Esophagus mucosa (tissue), 1 donor: ENCODE results near the gene ARMC2. TPM values are rescaled to one million over a fixed set of nuclear protein-coding genes. Genes with fewer than 3 reads are reported as not detected.
"Not testable (repeated sequence)": the region's sequence is repeated elsewhere in the genome, so short reads cannot be mapped to it uniquely, and the experiment has no call there.

ENCODE experiments used
- ATAC-seq: fragments of 200-7000 bp; cut with Tn5 transposase; one replicate; pipeline ENCODE4 v1.9.1; 2020
- total RNA-seq: library from RNA; stranded (reverse); gene quantifications from one replicate; pipeline ENCODE4 v1.2.4, GENCODE V29; 2023
- donor health status: DM: yes; HTN: yes; CAD: no.

The ARMC2 gene
- total RNA-seq, 1 donor from 2014 or later = 2.0 TPM

DNA sequence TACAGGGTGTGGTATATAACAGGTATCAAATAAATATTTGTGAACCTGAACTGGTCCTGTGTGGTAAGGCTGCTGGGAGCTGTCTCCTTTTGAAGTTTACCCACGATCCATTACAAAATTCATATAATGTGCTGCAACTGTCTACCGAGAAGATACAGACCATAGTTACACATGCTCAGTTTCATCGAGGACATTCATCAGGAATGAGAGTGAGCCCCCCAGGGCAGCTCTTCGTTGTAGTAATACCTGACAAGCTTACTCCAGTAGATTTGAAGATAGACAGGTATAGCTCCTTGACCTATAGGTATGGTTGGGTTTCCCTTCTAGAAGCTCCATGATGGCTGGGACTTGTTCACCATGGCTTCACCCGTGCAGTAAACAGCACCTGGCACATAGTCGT is 25.7 kb downstream of the ARMC2 start:
- ATAC-seq = no peak

DNA sequence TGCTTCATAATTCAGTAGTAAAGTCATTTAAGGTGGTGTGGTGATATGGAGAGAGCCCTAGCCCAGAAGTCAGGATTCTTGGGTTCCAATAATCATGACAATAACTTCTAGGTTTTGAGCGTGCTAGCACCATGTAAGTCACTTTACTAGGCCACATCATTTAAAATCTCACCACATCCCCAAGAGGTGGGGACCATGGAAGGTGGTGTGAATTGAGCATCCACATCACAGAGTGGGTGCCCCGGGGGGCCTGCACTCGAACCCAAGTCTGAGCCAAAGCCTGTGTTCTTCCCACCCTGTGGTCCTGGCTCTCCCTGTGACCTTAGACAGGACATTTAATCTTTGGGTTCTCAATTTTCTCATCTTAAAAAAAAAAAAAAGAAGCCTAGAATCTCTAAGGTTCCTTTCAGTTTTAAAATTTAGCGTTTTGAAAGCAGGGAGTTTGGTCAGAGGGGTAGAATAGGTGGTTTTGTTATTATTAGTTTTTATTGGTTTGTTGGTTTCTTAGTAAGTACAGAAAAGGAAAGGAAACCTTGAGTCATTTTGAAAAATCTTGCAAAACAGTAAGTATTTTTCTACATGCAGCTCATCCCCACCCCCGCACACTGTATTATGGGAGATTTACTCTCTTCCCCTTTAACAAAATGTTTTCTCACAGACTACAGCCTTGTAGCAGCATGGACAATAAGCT is 26.4 kb downstream of the ARMC2 start:
- ATAC-seq = peak; percentile 29

GRCh38 chr6:108875161-108875555 is 26.9 kb downstream of the ARMC2 start:
- ATAC-seq = no peak

DNA sequence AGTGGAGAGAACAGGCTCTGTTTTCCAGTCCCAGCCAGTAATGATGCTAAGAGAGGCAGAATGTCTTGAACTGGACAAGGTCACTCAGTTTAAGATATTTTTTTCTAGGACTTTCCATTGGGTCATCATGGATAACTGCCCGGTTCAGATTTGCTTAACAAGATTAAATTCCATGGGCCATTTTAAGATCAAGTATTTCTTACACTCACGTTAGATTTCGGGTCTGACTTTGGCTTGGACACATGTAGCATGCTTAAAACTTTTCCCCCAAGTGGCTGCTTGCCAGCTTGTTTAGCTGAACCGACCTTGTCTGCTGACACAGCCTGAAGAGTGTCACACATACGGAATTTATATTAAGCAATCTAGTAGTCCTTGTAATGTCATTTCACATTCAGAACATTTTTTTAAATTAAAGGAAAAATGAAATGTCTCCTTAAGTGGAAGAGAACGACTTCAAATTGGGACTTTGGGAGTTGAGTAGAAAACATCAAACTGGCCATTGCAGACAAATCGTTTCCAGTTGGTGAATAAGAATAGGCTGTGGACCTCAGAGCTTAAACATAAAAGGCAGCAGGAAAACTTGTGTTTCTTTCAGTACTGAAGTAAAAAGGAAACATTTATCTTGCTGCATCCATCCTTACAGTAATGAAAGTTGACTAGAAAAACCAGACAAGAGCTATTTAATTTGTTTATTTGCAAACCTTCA is 29.0 kb downstream of the ARMC2 start:
- ATAC-seq = no peak

DNA sequence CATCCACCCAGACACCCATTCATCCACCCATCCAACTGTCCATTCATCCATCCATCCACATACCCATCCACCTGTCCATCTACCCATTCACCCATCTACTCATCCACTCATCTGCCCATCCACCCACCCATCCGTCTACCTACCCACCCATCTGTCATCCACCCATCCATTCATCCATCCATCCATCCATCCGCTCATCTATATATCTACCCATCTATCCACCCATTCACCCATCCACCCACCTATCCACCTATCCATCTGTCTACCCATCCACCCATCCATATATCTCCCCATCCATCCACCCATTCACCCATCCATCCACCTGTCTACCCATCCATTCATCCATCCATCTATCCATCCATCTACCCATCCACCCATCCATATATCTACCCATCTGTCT is 30.7 kb downstream of the ARMC2 start:
- no peak for ATAC-seq

GRCh38 chr6:108883172-108883571 is 35.0 kb downstream of the ARMC2 start:
- ATAC-seq = no peak

- ATAC-seq = no peak
Measured at GRCh38 chr6:108884211-108885059, 36.2 kb downstream of the ARMC2 start.

- no peak for ATAC-seq
Measured at GRCh38 chr6:108888052-108888451, 39.8 kb downstream of the ARMC2 start.

DNA sequence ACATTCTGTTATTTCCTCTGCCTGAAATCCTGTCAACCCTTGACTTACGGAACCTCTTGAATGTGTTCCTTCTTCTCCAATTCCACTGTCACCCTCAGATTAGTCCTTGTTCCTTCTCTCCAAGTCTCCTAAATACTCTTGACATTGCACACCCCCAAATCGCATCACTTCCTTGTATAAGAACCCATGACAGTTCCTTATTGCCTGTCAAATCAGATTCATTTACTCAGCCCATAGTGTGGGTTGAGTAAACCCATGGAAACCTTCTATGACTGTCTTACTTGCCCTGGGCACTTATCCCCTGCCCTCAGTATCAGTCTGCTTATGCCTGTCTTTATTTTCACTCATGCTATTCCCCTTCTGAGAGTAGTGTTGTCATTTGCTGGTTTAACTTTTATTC is 40.5 kb downstream of the ARMC2 start:
- ATAC-seq = no peak

DNA sequence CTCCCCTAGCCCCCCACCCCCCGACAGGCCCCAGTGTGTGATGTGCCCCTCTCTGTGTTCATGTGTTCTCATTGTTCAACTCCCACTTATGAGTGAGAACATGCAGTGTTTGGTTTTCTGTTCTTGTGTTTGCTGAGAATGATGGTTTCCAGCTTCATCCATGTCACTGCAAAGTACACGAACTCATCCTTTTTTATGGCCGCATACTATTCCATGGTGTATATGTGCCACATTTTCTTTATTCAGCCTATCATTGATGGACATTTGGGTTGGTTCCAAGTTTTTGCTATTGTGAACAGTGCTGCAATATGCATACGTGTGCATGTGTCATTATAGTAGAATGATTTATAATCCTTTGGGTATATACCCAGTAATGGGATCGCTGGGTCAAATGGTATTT is 42.7 kb downstream of the ARMC2 start:
- not testable (repeated sequence) for ATAC-seq

DNA sequence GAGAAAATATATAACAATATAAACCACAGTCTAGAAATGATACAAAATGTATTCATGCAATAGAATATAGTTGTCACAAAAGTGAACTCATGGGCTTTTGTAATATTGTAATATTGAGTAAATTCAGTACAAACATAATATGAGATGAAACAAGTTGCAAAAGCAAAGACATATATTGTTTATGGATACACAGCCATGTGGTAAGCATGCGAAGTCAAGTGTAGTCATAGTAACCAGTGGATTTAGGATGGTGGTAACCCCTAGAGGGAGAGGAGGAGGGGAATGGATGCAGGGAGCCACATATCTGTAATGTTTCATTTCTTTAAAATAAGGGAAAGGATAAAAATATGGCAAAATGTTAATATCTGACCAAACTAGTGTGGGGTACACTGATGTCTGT is 47.3 kb downstream of the ARMC2 start:
- no peak for ATAC-seq

DNA sequence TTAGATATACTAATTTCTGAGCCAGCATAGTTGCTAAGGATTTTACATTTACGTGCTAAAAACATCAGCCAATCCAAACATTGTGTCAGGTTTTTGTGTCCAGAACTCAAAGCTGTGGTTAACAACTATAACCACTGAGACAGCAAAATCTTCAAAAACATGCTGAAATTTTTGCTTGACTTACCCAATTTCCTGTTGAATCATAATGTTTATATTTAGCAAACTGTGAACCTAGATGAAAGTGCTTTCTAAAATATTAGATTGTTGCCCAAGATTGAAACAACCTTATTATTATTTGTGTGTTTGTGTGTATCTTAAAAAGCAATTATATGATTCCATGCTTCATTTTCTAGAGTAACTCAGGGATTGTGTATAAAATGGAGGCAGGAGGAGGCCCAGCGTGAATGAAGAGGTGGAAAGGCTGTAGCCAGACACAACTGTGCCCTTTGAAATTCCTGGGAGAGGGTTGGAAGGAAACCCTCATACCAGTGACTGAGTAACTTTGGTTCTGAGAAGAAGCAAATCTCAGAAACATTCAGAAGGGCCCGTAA is 48.0 kb downstream of the ARMC2 start:
- ATAC-seq = no peak

- ATAC-seq = no peak
Measured at GRCh38 chr6:108897371-108897770, 49.1 kb downstream of the ARMC2 start.

DNA sequence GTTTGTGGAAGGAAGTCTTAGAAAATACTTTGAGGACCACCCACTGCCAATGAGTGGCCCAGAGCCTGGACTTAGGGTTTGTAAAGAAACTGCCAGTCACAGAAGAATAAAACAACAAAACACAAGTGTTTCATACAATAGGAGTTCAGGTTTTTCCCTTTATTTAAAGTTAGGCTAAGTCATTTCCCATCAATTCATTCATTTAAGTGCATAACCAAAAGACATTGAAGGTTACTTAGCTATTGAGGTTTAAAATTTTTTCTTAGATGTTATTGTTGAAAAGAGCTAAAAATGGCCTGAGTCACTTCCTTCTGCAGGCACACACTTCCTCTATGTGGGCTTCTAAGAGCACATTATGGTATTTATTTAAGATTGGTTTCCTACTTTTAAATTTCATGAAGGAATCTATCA is 54.2 kb downstream of the ARMC2 start:
- ATAC-seq = no peak

- ATAC-seq = no peak
Measured at GRCh38 chr6:108903796-108904195, 55.6 kb downstream of the ARMC2 start.

DNA sequence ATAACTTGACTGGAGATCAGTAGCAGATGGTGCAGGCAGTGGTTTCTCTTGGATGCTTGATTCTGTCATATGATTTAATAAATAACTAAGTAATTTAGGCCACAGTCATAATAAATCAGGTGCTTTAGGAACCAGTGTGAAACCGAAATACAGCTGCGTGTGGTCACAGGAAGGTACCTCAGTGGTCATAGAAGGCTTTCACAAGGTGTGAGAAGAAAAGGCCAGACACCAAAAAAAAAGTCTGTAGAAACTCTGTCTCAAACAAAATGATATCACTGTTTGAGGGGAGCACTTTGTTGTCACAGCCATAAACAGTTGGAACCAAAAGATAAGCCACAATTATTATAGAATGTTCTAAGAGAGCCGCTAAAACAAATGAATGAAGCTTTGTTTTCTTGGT is 56.5 kb downstream of the ARMC2 start:
- ATAC-seq = no peak

- ATAC-seq = peak; percentile 17
Measured at GRCh38 chr6:108914235-108915022, 66.2 kb downstream of the ARMC2 start.

GRCh38 chr6:108915258-108915657 is 67.0 kb downstream of the ARMC2 start:
- ATAC-seq = no peak

GRCh38 chr6:108916026-108916686 is 67.9 kb downstream of the ARMC2 start:
- peak; percentile 65 for ATAC-seq

GRCh38 chr6:108920751-108921150 is 72.5 kb downstream of the ARMC2 start:
- no peak for ATAC-seq

DNA sequence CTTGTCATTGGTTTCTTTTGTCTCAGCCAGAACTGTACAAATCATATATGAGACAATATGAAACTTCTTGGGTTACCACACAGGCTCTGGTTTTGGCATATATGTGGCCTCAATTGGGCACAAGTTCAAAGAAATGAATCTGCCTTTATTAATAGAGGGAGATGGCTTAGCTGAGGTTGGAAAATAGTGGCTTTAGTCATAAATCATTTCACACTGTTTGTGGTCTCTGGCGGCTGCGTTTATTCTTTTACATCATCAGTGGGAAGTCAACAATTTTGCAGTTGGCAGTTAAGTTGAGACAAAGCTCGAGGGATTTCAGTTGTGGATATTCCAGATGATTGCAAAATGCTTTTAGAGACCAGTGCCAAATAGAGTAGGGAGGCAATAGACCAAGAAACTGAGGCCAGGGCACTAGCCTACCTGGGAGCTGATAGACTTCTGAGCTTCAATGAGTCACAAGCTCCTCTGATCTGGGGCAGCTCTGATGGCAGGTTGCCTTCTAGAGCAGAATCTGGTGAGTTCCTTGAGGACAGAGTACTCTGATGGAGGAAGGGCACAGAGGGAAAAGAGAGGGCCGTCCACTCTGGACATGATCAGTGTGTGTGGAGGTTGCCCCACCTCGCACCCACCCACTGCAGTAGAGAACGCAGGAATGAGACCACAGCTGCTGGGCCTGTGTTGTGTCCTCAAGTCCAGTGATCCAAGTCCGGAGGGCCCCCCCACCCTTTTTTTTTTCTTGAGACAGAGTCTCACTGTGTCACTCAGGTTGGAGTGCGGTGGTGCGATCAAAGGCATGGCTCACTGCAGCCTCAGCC is 73.5 kb downstream of the ARMC2 start:
- ATAC-seq = peak; percentile 68
